ENCODE measurements around the gene TRUB2. TPM values are rescaled to one million over a fixed set of nuclear protein-coding genes. Genes with fewer than 3 reads are reported as not detected.

Gene TRUB2
- total and polyA plus RNA-seq, 7 donors = 20.6 to 38.4 (median 28.3) TPM

DNA sequence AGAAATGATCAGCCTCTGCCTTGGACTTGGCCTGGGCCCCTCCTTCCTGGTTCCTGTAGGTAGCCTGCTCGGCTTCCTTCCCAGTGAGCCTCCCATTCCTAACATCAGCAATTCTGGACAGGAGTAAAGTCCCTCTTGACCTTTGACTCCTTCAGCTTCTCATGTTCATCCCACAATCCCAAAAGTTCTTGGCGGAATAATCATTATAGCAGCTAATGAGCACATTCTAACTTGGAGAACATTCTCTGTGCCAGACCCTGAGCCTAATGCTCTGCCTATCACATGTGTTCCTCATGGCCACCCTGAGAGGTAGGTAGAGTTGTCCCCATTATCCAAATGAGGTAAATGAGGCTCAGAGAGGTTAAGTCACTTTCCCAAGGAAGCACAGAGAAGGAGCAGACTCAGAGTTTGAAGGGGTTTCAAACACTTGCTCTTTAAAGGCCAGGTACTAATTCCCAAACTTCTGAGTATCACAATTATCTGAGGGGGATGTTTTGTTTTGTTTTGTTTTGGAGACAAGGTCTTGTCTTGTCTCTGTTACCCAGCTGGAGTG, 24.9 kb downstream of the TRUB2 start:
- H3K27ac ChIP-seq = no peak overlapping the region
- intact Hi-C loops (cut with DNase I) = loop anchor here (5.0 to 10.0 kb wide), 2 partner anchors 45 to 118 kb away; partner anchors contain the start of gene SLC27A4 (in 1 of the 2)
- DNase-seq (no peak), ATAC-seq (no peak)
- no peaks in the 10 kb centered on the region for H3K27me3 ChIP-seq (ENCODE audit: insufficient read depth in 3 of 3, low read length in 2 of 3)
- H3K4me3 ChIP-seq = no peak overlapping the region
- TF ChIP-seq, protein P1, sequence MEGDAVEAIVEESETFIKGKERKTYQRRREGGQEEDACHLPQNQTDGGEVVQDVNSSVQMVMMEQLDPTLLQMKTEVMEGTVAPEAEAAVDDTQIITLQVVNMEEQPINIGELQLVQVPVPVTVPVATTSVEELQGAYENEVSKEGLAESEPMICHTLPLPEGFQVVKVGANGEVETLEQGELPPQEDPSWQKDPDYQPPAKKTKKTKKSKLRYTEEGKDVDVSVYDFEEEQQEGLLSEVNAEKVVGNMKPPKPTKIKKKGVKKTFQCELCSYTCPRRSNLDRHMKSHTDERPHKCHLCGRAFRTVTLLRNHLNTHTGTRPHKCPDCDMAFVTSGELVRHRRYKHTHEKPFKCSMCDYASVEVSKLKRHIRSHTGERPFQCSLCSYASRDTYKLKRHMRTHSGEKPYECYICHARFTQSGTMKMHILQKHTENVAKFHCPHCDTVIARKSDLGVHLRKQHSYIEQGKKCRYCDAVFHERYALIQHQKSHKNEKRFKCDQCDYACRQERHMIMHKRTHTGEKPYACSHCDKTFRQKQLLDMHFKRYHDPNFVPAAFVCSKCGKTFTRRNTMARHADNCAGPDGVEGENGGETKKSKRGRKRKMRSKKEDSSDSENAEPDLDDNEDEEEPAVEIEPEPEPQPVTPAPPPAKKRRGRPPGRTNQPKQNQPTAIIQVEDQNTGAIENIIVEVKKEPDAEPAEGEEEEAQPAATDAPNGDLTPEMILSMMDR (IDR thresholded peaks at IDR 0.05) = no peak
- no peaks in the 10 kb centered on the region for H3K9me3 ChIP-seq
- 87 to 92% (median 88%) methylated on average over 2 of the region's 2 CpGs for WGBS, 3 donors
- no peaks in the 10 kb centered on the region for H3K36me3 ChIP-seq (ENCODE audit: insufficient read depth in 1 of 2, low read depth in 1 of 2)
- no peaks in the 10 kb centered on the region for H3K4me1 ChIP-seq

DNA sequence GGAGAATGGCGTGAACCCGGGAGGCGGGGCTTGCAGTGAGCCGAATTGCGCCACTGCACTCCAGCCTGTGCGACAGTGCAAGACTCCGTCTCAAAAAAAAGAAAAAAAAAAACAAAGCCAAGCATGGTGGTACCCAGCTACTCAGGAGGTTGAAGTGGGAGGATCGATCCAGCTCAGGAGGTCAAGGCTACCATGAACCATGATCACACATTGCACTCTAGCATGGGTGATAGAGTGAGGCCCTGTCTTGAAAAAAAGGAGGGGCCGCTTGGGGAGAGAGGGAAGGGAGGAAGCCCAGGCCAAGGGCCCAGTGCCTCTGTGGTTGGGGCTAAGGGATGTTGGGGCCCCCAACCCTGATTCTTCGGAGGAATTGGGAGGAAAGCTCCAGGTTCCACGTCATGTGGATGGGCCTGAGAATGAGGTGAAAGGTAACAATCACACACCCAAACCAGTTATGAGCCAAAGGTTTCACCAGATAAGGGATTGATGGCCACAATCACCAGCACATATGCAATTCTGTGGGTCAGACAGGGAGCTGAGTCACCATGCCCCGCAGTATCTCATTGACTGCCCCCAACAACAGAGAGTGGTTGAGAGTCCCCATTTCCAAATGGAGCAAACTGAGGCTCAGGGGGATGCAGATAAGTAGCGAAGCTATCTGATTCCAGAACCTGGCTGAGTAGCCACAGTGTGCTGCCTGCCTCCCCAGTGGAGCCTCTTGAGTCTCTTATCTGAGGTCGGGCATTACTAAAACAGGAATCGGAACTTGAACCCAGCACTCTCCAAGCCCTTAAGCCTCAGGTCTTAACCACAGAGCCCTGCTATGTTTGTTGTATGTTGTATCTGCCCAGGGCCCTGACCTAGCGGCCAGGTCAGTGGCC, 25.7 kb downstream of the TRUB2 start:
- DNase-seq (no peak), ATAC-seq (no peak)
- TF ChIP-seq, protein P1 (IDR thresholded peaks at IDR 0.05) = no peak
- no peak overlapping the region for H3K4me3 ChIP-seq
- no peak overlapping the region for H3K27ac ChIP-seq
- H3K4me1 ChIP-seq = no peaks in the 10 kb centered on the region
- WGBS, 3 donors = 89 to 93% (median 91%) methylated on average over 16 of the region's 16 CpGs
- H3K36me3 ChIP-seq (ENCODE audit: insufficient read depth in 1 of 2, low read depth in 1 of 2) = no peaks in the 10 kb centered on the region
- H3K27me3 ChIP-seq (ENCODE audit: insufficient read depth in 3 of 3, low read length in 2 of 3) = no peaks in the 10 kb centered on the region
- no peaks in the 10 kb centered on the region for H3K9me3 ChIP-seq
- intact Hi-C loops (cut with DNase I) = loop anchor here (5.0 to 10.0 kb wide), 2 partner anchors 46 to 118 kb away; partner anchors contain the start of gene SLC27A4 (in 1 of the 2)

DNA sequence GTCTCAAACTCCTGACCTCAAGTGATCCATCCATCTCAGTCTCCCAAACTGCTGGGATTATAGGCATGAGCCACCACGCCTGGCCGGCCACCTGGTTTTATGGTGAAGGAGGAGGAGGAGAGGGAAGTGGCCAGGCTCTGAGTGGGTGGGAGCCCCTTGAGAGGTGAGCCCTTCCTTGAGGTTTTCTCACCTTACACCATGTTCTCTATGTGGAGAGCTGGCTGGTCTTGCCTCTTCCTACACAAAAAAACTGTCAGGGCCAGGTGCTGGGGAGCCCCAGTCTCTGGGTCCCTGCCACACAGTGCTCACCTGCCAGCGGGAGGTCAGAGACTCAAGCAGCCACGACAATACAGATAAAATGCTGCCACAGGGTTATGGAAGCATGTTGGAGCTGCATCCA, 28.1 kb downstream of the TRUB2 start:
- intact Hi-C loops (cut with DNase I) = loop anchor here in 1 of 2 donors (2.0 to 10.0 kb wide), 2 partner anchors 47 to 121 kb away; partner anchors contain the start of gene SLC27A4
- H3K27me3 ChIP-seq (ENCODE audit: insufficient read depth in 3 of 3, low read length in 2 of 3) = no peaks in the 10 kb centered on the region
- H3K27ac ChIP-seq = no peak overlapping the region
- no peak for ATAC-seq
- TF ChIP-seq, protein P1 (IDR thresholded peaks at IDR 0.05) = no peak
- WGBS, 3 donors = 82 to 94% (median 91%) methylated on average over 4 of the region's 4 CpGs
- H3K4me1 ChIP-seq = no peaks in the 10 kb centered on the region
- H3K9me3 ChIP-seq = no peaks in the 10 kb centered on the region
- H3K4me3 ChIP-seq = no peak overlapping the region
- no peak for DNase-seq
- H3K36me3 ChIP-seq (ENCODE audit: insufficient read depth in 1 of 2, low read depth in 1 of 2) = no peaks in the 10 kb centered on the region

DNA sequence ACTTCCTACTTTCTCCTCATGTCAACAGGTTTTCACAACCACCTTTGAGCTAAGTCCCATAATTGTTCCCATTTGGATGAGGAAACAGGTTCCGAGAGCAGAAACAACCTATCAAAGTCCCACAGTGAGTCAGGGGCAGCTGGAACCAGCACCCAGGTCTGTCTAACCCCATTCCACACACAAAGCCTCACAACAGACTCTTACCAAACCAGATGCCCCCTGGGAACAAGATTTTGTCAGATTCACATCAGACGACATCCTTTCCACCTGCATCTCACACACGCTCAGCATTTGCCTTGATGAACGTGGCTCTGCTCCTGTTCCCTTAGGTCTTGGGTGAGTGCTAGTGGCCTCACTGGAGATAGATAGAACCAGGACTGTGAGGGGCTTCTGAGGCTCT, 29.2 kb downstream of the TRUB2 start:
- Histone ChIP-seq H3K4me1 (no peaks in the 10 kb centered on the region), H3K27me3 (ENCODE audit: insufficient read depth in 3 of 3, low read length in 2 of 3) (no peaks in the 10 kb centered on the region), H3K9me3 (no peaks in the 10 kb centered on the region), H3K4me3 (no peak overlapping the region), H3K36me3 (ENCODE audit: insufficient read depth in 1 of 2, low read depth in 1 of 2) (peaks cover 0 to 10% of the 10 kb centered on the region in 2 donors), H3K27ac (no peak overlapping the region)
- 80 to 87% (median 86%) methylated on average over 4 of the region's 4 CpGs for WGBS, 3 donors
- intact Hi-C loops (cut with DNase I) = loop anchor here in 1 of 2 donors (10.0 kb wide), 1 partner anchor 122 kb away; no protein-coding TSS in a partner anchor
- TF ChIP-seq, protein P1 (IDR thresholded peaks at IDR 0.05) = no peak
- DNase-seq = no peak
- no peak for ATAC-seq

Data from psoas muscle (tissue), 8 donors.